Measurements from ENCODE around the gene MFSD6. TPM values are rescaled to one million over a fixed set of nuclear protein-coding genes. Genes with fewer than 3 reads are reported as not detected.

The MFSD6 gene
- total and polyA plus RNA-seq, 2 of the 8 experiments (the other 6 are each of a cell fraction or from before 2014, with no cell fraction given), result 1.8 to 5.1 TPM

- Histone ChIP-seq H3K18ac (ENCODE audit: extremely low read depth, low read length) (no peak overlapping the region), H4K20me1 (replicated peaks in 1 of 2; ENCODE audit: control insufficient read depth in 1 of 2, insufficient read depth in 2 of 2, low read length in 2 of 2) (no peaks in the 10 kb centered on the region), H2BK15ac (ENCODE audit: low read length) (no peak overlapping the region), H2AFZ (ENCODE audit: low read length) (no peak overlapping the region), H2BK120ac (replicated peaks; ENCODE audit: low read depth, low read length) (no peak overlapping the region), H3K4me2 (ENCODE audit: insufficient read depth in 1 of 2, low read depth in 2 of 2, low read length in 2 of 2) (no peak overlapping the region), H3K27me3 (replicated peaks in 1 of 4; ENCODE audit: control insufficient read depth in 3 of 4, extremely low read depth in 1 of 4, insufficient read depth in 3 of 4, low read length in 3 of 4) (no peaks in the 10 kb centered on the region), H4K8ac (ENCODE audit: extremely low read depth, insufficient read depth, low read length) (no peak overlapping the region), H4K5ac (ENCODE audit: insufficient read length, low read depth, low read length) (no peak overlapping the region), H2AK5ac (ENCODE audit: low read depth, low read length) (no peak overlapping the region), H3K36me3 (ENCODE audit: control insufficient read depth in 2 of 4, insufficient read depth in 4 of 4, low read length in 3 of 4) (no peaks in the 10 kb centered on the region), H3K9me3 (ENCODE audit: insufficient read depth in 2 of 2, low read depth in 1 of 2, low read length in 1 of 2) (no peaks in the 10 kb centered on the region), H4K91ac (replicated peaks; ENCODE audit: insufficient read length, low read length) (no peak overlapping the region), H3K14ac (ENCODE audit: insufficient read length) (no peak overlapping the region), H3K56ac (replicated peaks; ENCODE audit: insufficient read length, low read depth, low read length) (no peak overlapping the region), H2BK5ac (ENCODE audit: low read depth, low read length) (no peak overlapping the region), H3K9ac (replicated peaks in 1 of 4; ENCODE audit: extremely low read depth in 1 of 4, low read depth in 3 of 4, low read length in 3 of 4) (no peak overlapping the region), H3K27ac (ENCODE audit: low read depth, low read length) (no peak overlapping the region), H3K23ac (ENCODE audit: insufficient read length) (no peak overlapping the region), H3K4me3 (ENCODE audit: extremely low read depth in 1 of 4, insufficient read depth in 2 of 4, low read depth in 3 of 4, low read length in 4 of 4) (no peak overlapping the region), H3K79me2 (ENCODE audit: control insufficient read depth in 1 of 2, insufficient read depth in 2 of 2, low read length in 2 of 2) (no peaks in the 10 kb centered on the region; a peak in 1 of 4 replicates), H3K4me1 (replicated peaks in 1 of 4; ENCODE audit: control insufficient read depth in 3 of 4, insufficient read depth in 4 of 4, low read length in 3 of 4) (no peaks in the 10 kb centered on the region), H3K4ac (replicated peaks; ENCODE audit: insufficient read length, low read depth, low read length) (no peak overlapping the region), H2BK20ac (ENCODE audit: low read length) (no peak overlapping the region), H3K23me2 (ENCODE audit: low read depth, low read length) (no peaks in the 10 kb centered on the region), H3K79me1 (ENCODE audit: low read depth, low read length) (no peaks in the 10 kb centered on the region), H2BK12ac (ENCODE audit: low read depth, low read length) (no peak overlapping the region)
- DNase-seq (ENCODE audit: low read depth in 1 of 2, low spot score in 2 of 2) (no peak), FAIRE-seq (no peak)
- ChIA-PET POLR2A (ENCODE audit: partially characterized antibody) (no interaction called here), CTCF (ENCODE audit: partially characterized antibody) (interaction anchor here (0.5 to 1.6 kb wide), 2 partner anchors 16 to 279 kb away, joined by 3 to 5 read pairs; no protein-coding TSS in a partner anchor)
- 85% methylated on average over 3 of the region's 3 CpGs; no CpG with 5 or more reads in 1 of the 2 experiments for WGBS, 2 experiments (ENCODE audit: extremely low coverage in 1 of 2, insufficient coverage in 1 of 2, insufficient read length in 1 of 2, insufficient replicate concordance in 2 of 2, low coverage in 1 of 2, low lambda C conversion rate in 2 of 2, missing lambda C conversion rate in 1 of 2)
- TF ChIP-seq ASH2L (IDR thresholded peaks at IDR 0.05; ENCODE audit: low read length) (no peak), KDM5A (IDR thresholded peaks at IDR 0.05; ENCODE audit: low read length) (no peak), JUND (IDR thresholded peaks at IDR 0.05; ENCODE audit: low read length) (no peak), CEBPB (IDR thresholded peaks at IDR 0.05; ENCODE audit: low read depth, low read length) (no peak), CHD2 (IDR thresholded peaks at IDR 0.05; ENCODE audit: low read length) (no peak), CTBP2 (IDR thresholded peaks at IDR 0.05; ENCODE audit: borderline replicate concordance, insufficient read depth, insufficient read length, low read length) (no peak), SAP30 (IDR thresholded peaks at IDR 0.05; ENCODE audit: insufficient read depth, insufficient replicate concordance, low read length) (no peak), BACH1 (IDR thresholded peaks at IDR 0.05; ENCODE audit: low read length) (no peak), RNF2 (IDR thresholded peaks at IDR 0.05; ENCODE audit: borderline replicate concordance, low read depth, low read length, missing control alignments, poor library complexity, severe bottlenecking) (no peak), SP1 (IDR thresholded peaks at IDR 0.05; ENCODE audit: low read depth, low read length) (no peak), SIRT6 (IDR thresholded peaks at IDR 0.05; ENCODE audit: low read length) (no peak), E2F6 (IDR thresholded peaks at IDR 0.05) (no peak)
These were observed 47.2 kb upstream of the MFSD6 start for GRCh38 chr2:190360965-190361364.
